NCI-H526 treated with DMSO at 0.1 percent for 48 hours (cell line): ENCODE measurements around the gene FIGLA.

ENCODE experiments used
- DNase-seq: peaks from one replicate; lab custom pipeline; 2025; lab: John Stamatoyannopoulos, UW

Gene FIGLA

GRCh38 chr2:70790136-70790828 lies at the start of gene FIGLA:
FIGLA (minus strand) TSS chr2:70790643; CDS start chr2:70790638, 5 bp downstream.
- DNase-seq: no peak

- no peak for DNase-seq
Measured at GRCh38 chr2:70837980-70838925, 47.8 kb upstream of the FIGLA start.

GRCh38 chr2:70835643-70836042 lies 45.2 kb upstream of the FIGLA start, which contains the start of gene CD207:
CD207 (minus strand) TSS chr2:70835816; CDS start chr2:70835776, 40 bp downstream.
- no peak for DNase-seq

- no peak for DNase-seq
Measured at GRCh38 chr2:70834881-70835280, 44.4 kb upstream of the FIGLA start.

GRCh38 chr2:70834106-70834505 lies 43.7 kb upstream of the FIGLA start:
- no peak for DNase-seq

- DNase-seq: no peak
Measured at GRCh38 chr2:70833246-70833645, 42.8 kb upstream of the FIGLA start.

GRCh38 chr2:70832386-70832785 lies 41.9 kb upstream of the FIGLA start:
- no peak for DNase-seq

- DNase-seq: no peak
Measured at GRCh38 chr2:70831861-70832260, 41.4 kb upstream of the FIGLA start.

GRCh38 chr2:70830366-70830765 lies 39.9 kb upstream of the FIGLA start:
- no peak for DNase-seq

- no peak for DNase-seq
Measured at GRCh38 chr2:70829916-70830315, 39.5 kb upstream of the FIGLA start.

GRCh38 chr2:70828914-70829824 lies 38.7 kb upstream of the FIGLA start:
- no peak for DNase-seq

- DNase-seq: no peak
Measured at GRCh38 chr2:70828115-70828514, 37.7 kb upstream of the FIGLA start.

- DNase-seq: no peak
Measured at GRCh38 chr2:70827388-70827787, 36.9 kb upstream of the FIGLA start.

GRCh38 chr2:70826696-70827350 lies 36.4 kb upstream of the FIGLA start:
- DNase-seq: no peak

- DNase-seq: no peak
Measured at GRCh38 chr2:70823249-70823648, 32.8 kb upstream of the FIGLA start.

- no peak for DNase-seq
Measured at GRCh38 chr2:70822843-70823242, 32.4 kb upstream of the FIGLA start.

- DNase-seq: no peak
Measured at GRCh38 chr2:70820499-70820898, 30.1 kb upstream of the FIGLA start, which contains the start of gene CLEC4F. CLEC4F (minus strand) TSS chr2:70820599; CDS start chr2:70820523, 76 bp downstream.

GRCh38 chr2:70817284-70817954 lies 27.0 kb upstream of the FIGLA start:
- DNase-seq: no peak

- DNase-seq: no peak
Measured at GRCh38 chr2:70816726-70817125, 26.3 kb upstream of the FIGLA start.
